Lung (tissue), 12 donors: ENCODE data around the gene CARMIL3. TPM values are rescaled to one million over a fixed set of nuclear protein-coding genes. Genes with fewer than 3 reads are reported as not detected.

Experiments used
- ATAC-seq: fragments of 200-7000 bp; cut with Tn5 transposase; one replicate; pipeline ENCODE4 v1.9.1; 2020; ENCODE audit warnings: moderate number of reproducible peaks; ENCODE audit not compliant: insufficient read depth, low FRiP score
- DNase-seq, 3 donors: peaks; one replicate each; pipeline ENCODE4 v3.0.0-alpha.2; 2013 to 2017
- H3K27ac ChIP-seq, 2 donors: one replicate each; pipeline ENCODE4 v1.5.1; 2013; ENCODE audit warnings: mild to moderate bottlenecking in 2 of 2, moderate library complexity in 2 of 2, control low read depth in 1 of 2, inconsistent platforms in 1 of 2, low read depth in 1 of 2, low read length in 1 of 2
- H3K27me3 ChIP-seq, 3 donors: one replicate each; pipeline ENCODE4 v1.5.1; 2013; ENCODE audit warnings: low read length in 2 of 3; ENCODE audit not compliant: control insufficient read depth in 3 of 3, insufficient read depth in 3 of 3
- H3K36me3 ChIP-seq, 4 donors: one replicate each; pipeline ENCODE4 v1.5.1; 2013; ENCODE audit warnings: low read length in 4 of 4, mild to moderate bottlenecking in 1 of 4, moderate library complexity in 1 of 4; ENCODE audit not compliant: control insufficient read depth in 4 of 4, insufficient read depth in 4 of 4
- H3K4me1 ChIP-seq, 5 donors: one replicate each; pipeline ENCODE4 v1.5.1; 2013; ENCODE audit warnings: low read length in 5 of 5, mild to moderate bottlenecking in 2 of 5, moderate library complexity in 1 of 5; ENCODE audit not compliant: control insufficient read depth in 5 of 5, insufficient read depth in 5 of 5
- H3K4me3 ChIP-seq: one replicate; pipeline ENCODE4 v1.5.1; 2013; ENCODE audit warnings: mild to moderate bottlenecking, control low read depth, moderate library complexity
- H3K9ac ChIP-seq, 2 donors: one replicate each; pipeline ENCODE4 v1.5.1; 2013; ENCODE audit warnings: low read length in 2 of 2, control low read depth in 1 of 2; ENCODE audit not compliant: insufficient read depth in 1 of 2
- H3K9me3 ChIP-seq, 4 donors: one replicate each; pipeline ENCODE4 v1.5.1; 2013; ENCODE audit warnings: low read length in 3 of 4, mild to moderate bottlenecking in 1 of 4, moderate library complexity in 1 of 4; ENCODE audit not compliant: control insufficient read depth in 4 of 4, insufficient read depth in 3 of 4
- WGBS, 2 donors: extraction: QIAGEN DNeasy Blood & Tissue Kit; methylation state at CpG; one replicate each; pipeline ENCODE4 v1.1.7; 2013; 5-methylcytosine and 5-hydroxymethylcytosine counted together
- polyA plus RNA-seq, 2 donors: library from polyadenylated mRNA; stranded (reverse); fragments of 200-250 nt; gene quantifications; one replicate each; pipeline ENCODE4 v1.2.1, GENCODE V29; 2013
- total RNA-seq, 2 donors: library from RNA; depleted of rRNA in 1 of 2; stranded (reverse); fragments of >200 nt in 1 of 2; gene quantifications; one replicate each; pipeline ENCODE4 v1.2.1, GENCODE V29; 2014 to 2021
- TF ChIP-seq, protein P1 (sequence below): IDR thresholded peaks from 2 replicates; pipeline ENCODE4 v1.5.1; 2012; ENCODE audit warnings: mild to moderate bottlenecking; ENCODE audit errors: control extremely low read depth, extremely low read depth
- donor health status: control.
- donor health status: control.
- donor health status: Bipolar disorder and iron deficiency.
- donor health status: healthy.
- donor health status: DM: yes; HTN: yes; CAD: no.

The CARMIL3 gene
- total and polyA plus RNA-seq, 4 donors, result 0.37 to 2.4 (median 0.78) TPM

DNA sequence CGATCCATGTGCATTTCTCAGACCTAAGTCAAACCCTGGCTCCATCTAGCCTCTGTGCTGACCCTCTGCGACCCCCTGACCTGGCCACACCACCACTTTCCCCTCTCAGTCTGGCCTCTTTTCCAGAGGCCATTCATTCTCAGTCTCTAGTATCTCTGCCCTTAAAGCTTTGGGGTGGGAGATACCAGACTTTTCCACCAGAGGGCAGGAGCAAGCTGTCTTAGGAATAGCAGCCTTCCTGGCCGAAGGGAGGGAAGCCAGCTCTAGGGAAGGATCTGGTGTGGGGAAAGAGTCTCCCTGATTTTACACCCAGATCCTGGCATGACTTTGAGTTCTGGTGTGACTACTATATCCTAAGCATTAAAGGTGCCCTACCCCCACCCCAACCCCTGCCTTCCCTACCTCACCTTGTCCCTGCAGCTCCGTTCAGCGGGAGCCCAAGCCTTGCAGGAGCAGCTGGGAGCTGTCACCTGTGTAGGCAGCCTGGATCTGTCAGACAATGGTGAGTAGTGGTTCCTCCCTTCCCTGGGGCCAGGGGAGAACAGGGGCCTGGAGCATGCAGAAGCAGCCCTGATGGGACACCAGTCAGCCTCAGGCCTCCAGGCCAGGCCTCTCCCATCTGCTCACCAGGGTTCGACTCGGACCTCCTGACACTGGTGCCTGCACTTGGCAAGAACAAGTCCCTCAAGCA is 6.6 kb downstream of the CARMIL3 start:
- no peaks in the 10 kb centered on the region for H3K36me3 ChIP-seq

DNA sequence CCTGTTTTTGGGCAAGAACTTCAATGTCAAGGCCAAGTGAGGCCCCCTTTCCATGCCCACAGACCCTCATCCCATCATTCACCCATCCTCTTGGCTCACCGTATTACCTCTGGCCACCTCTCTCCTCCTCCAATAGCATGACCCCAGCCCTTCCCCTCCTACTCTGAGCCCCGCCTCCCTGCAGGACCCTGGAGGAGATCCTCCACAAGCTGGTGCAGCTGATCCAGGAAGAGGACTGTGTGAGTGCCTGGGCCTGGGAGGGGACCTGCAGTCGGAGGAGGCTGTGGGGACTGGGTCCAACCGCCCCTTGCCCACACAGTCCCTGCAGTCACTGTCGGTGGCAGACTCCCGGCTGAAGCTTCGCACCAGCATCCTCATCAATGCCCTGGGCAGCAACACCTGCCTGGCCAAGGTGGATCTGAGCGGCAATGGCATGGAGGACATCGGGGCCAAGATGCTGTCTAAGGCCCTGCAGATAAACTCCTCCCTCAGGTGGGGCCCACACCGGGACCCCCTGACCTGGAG is 7.2 kb downstream of the CARMIL3 start:
- Histone ChIP-seq H3K36me3 (no peaks in the 10 kb centered on the region), H3K4me1 (peaks cover 0 to 4% (median 0%) of the 10 kb centered on the region in 5 donors), H3K9ac (no peak overlapping the region), H3K4me3 (no peak overlapping the region), H3K27ac (no peak overlapping the region), H3K9me3 (no peaks in the 10 kb centered on the region), H3K27me3 (no peaks in the 10 kb centered on the region)
- TF ChIP-seq, protein P1, sequence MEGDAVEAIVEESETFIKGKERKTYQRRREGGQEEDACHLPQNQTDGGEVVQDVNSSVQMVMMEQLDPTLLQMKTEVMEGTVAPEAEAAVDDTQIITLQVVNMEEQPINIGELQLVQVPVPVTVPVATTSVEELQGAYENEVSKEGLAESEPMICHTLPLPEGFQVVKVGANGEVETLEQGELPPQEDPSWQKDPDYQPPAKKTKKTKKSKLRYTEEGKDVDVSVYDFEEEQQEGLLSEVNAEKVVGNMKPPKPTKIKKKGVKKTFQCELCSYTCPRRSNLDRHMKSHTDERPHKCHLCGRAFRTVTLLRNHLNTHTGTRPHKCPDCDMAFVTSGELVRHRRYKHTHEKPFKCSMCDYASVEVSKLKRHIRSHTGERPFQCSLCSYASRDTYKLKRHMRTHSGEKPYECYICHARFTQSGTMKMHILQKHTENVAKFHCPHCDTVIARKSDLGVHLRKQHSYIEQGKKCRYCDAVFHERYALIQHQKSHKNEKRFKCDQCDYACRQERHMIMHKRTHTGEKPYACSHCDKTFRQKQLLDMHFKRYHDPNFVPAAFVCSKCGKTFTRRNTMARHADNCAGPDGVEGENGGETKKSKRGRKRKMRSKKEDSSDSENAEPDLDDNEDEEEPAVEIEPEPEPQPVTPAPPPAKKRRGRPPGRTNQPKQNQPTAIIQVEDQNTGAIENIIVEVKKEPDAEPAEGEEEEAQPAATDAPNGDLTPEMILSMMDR, result no peak
- WGBS, 2 donors, result 91 to 92% methylated on average over 10 of the region's 10 CpGs
- ATAC-seq (no peak), DNase-seq (no peak)

More for the DNA sequence above, 6.6 kb downstream of the CARMIL3 start:
- ATAC-seq (peak; percentile 44), DNase-seq (peak; percentile 85 to 89 (median 86))
- whole genome bisulfite sequencing, 2 donors, result 69 to 76% methylated on average over 7 of the region's 7 CpGs
- H3K27me3 ChIP-seq, result peaks cover 0 to under 1% (median 0%) of the 10 kb centered on the region in 3 donors
- no peak overlapping the region for H3K27ac ChIP-seq
- H3K4me3 ChIP-seq, result no peak overlapping the region
- H3K4me1 ChIP-seq, result peaks cover 0 to 4% (median 0%) of the 10 kb centered on the region in 5 donors
- H3K9me3 ChIP-seq, result no peaks in the 10 kb centered on the region
- TF ChIP-seq, protein P1, result peak; percentile 94
- H3K9ac ChIP-seq, result no peak overlapping the region

DNA sequence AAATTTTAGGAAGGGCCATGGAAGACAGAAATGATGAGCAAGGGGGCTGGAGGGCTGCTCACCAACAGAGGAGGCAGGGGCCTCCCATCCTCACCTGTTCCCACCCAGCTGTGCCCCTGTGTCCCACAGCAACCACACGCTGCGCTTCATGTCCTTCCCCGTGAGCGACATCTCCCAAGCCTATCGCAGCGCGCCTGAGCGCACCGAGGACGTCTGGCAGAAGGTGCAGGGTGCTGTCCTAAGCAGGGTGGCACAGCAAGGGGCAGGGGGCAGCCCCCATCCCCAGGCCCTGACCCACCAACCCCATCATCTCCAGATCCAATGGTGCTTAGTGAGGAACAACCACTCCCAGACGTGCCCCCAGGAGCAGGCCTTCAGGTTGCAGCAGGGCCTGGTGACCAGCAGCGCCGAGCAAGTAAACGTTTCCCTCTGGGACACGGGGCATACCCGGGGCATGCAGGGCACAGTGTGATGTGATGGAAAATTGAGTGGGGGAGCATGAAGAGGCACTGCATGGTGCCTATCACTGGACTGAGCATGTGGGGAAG is 8.1 kb downstream of the CARMIL3 start:
- ATAC-seq, result no peak
- H3K9me3 ChIP-seq, result no peaks in the 10 kb centered on the region
- TF ChIP-seq, protein P1, result no peak
- no peak overlapping the region for H3K9ac ChIP-seq
- H3K4me1 ChIP-seq, result peaks cover 0 to 4% (median 0%) of the 10 kb centered on the region in 5 donors
- no peak overlapping the region for H3K27ac ChIP-seq
- 95 to 97% methylated on average over 16 of the region's 16 CpGs for WGBS, 2 donors
- no peaks in the 10 kb centered on the region for H3K36me3 ChIP-seq
- no peak overlapping the region for H3K4me3 ChIP-seq
- H3K27me3 ChIP-seq, result no peaks in the 10 kb centered on the region
- no peak for DNase-seq
